CD4-positive, alpha-beta T cell treated with Interleukin-15 for 1 hour (primary cell): ENCODE measurements around the gene IGFBP6.
"Not testable (repeated sequence)": the region's sequence is repeated elsewhere in the genome, so short reads cannot be mapped to it uniquely, and the experiment has no call there.

Experiments used
- DNase-seq: peaks from one replicate; pipeline ENCODE4 v3.0.0-alpha.2; 2020

IGFBP6 gene

DNA sequence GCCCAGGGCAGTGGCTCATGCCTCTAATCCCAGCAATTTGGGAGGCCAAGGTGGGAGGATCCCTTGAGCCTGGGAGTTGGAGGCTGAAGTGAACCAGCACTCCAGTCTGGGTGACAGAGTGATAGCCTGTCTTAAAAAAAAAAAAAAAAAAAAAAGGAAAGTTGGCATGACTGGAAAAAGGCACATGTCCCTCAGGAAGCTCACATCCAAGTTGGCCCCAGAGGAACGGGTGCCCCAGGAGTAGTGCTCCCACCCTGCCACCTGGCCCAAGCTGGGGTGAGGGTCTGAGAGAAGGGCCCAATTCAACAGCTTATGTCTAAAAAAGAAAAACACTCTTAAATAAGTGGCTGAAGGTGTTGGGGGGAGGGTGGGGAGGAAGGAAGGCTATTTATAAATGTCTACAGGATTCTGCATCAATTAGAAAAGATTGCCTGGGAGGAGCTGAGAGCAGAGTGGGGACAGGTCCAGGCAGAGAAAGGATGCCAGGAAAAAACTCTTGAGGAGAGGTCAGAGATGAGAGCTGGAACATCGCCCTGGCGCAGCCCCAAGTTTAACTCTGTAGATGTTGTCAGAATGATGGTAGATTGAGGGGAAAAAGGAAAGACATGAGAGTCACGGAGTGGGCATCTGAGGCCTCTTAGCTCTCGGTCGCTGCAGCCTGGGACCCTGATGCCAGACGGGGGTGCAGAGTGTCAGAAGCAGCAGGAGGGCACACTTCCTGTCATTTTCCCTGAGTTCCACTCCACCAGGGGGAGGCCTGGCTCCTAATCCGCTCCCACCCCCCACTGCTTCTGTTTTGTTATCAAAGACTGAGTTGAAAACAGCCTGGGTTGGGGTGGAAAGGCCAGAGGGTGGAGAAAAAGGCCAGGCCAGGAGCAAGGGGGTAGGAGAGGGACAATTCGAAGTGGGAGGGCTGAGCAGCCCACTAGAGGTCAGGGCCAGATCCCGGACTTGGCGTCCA lies 25.6 kb upstream of the IGFBP6 start:
- no peak for DNase-seq

DNA sequence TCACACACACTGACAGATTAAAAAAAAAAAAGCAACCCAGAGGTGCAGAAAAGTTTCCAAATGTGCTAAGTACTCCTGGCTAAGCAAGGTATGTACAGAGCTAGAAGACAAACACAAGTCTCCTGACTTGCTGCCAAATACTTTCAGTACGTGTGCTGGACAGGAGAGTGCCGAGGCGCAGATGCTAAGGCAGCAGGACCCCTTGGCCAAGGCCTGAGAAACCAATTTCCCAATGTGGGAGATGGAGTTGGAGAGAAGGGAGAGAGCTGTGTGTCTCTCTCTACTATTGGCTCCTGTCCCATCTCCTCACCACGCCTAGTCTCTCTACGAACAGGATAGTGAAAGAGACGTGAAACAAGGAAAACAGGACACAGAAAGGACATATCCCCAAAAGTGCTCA lies 23.6 kb upstream of the IGFBP6 start:
- DNase-seq: no peak

DNA sequence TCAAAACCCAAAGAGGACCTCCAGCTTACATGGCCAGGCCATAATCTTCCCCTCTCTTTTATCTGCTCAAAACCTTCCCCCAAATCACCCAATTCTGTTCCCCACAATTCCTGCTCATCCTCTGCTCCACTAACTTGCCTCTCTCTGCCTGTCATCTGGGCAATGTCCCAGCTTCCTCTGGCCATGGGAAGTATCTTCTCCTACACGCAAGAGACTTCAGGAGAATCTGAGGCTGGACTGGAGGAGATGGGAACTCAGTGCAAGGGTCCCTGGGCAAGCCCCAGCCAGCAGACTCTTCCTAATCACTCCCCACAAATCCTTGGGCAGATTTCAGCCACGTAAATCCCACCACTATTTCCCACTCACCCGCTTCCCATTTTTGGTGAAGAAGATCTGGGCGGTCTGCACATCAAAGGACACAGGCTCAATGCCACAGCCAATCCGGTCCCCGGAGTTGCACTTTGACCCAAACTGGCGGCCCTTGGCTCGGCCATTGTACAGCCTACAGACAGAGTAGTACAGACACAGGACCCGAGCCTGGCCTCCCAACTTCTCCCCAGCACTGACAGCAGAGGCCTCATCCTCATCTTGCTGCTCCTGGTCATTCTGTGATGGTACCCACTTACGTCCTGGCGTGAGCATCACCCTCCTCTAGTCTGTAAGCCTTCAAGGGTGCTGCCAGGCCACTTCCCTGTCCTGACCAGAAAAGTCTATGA lies 23.0 kb upstream of the IGFBP6 start:
- DNase-seq: no peak

- DNase-seq: no peak
Observed at GRCh38 chr12:53074999-53075370, 22.5 kb upstream of the IGFBP6 start.

GRCh38 chr12:53076461-53076860 lies 21.0 kb upstream of the IGFBP6 start:
- DNase-seq: no peak

DNA sequence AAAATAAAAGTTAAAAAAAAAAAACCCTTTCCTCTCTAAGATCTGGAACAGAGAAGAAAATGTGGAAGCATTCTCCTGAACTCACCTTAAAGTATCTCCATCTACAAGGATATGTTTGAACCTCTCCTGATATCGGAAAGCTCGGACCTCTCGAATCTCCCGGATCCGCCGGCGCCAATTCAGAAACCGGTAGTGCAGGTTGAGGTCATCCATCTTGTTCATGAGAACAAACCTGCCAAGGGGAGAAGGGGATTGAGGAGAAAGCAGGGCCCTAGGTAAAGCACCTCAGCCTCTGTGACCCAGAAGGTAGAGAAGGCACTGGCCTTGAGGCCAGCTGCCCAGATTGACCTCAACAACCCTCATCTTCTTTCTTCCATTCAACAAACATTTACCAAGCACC lies 20.4 kb upstream of the IGFBP6 start:
- DNase-seq: no peak

GRCh38 chr12:53078425-53079225 lies 18.8 kb upstream of the IGFBP6 start:
- peak; percentile 35 for DNase-seq

GRCh38 chr12:53079226-53080117 lies 18.0 kb upstream of the IGFBP6 start, which contains the start of gene SPRYD3:
TSS of gene SPRYD3 (minus strand) at chr12:53079390. CDS start at chr12:53079333, 57 bp downstream.
- DNase-seq: peak; percentile 96

- no peak for DNase-seq
Observed at GRCh38 chr12:53082637-53083175, 14.8 kb upstream of the IGFBP6 start.

GRCh38 chr12:53086361-53086760 lies 11.1 kb upstream of the IGFBP6 start:
- DNase-seq: no peak

DNA sequence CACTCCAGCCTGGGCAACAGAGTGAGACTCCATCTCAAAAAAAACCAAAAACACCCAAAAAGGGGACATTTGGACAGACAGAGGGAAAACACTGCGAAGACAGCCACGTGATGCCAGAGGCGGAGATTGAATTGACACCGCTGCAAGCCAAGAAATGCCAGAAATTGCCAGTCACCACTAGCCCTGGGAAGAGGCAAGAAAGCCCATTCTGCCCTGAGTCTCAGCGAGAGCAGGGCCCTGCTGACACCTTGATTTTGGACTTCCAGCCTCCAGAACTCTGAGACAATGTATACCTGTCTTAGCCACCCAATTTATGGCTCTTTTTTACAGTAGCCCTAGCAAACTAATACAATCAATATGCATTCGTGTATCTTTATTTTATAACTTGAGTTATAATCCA lies 7.4 kb upstream of the IGFBP6 start:
- DNase-seq: no peak

- DNase-seq: no peak
Observed at GRCh38 chr12:53090554-53090953, 6.9 kb upstream of the IGFBP6 start.

- no peak for DNase-seq
Observed at GRCh38 chr12:53091756-53092155, 5.7 kb upstream of the IGFBP6 start.

DNA sequence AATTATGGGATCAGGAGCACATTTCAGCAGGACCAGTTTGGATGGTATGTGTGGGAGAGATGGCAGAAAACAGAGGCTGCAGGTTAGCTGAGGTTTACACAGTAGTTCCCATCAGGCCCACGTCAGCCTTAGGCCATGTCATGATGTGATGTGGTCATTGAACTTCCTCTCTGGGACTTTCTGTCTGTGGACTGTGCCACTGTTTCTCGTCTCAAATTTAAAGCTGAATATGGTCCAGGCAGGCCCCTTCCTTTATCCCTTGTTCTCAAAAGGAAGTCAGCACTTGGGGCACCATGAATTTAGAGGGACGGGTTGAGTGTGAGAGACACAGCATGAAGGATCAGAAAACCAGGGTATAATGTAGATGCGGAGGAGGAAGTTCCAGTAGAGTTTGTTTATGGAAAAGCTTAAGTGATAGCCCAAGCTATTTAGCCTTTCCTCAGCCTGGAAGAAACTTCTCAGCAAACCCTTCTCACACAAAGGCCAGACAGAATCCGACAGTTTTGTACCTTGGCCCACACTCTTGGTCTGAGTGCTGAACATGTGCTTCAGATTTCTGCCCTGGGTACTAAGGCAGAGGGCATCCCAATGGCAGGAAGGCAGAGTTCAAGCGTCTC lies 3.6 kb upstream of the IGFBP6 start:
- DNase-seq: peak; percentile 29

GRCh38 chr12:53094394-53094787 lies 3.1 kb upstream of the IGFBP6 start:
- no peak for DNase-seq

DNA sequence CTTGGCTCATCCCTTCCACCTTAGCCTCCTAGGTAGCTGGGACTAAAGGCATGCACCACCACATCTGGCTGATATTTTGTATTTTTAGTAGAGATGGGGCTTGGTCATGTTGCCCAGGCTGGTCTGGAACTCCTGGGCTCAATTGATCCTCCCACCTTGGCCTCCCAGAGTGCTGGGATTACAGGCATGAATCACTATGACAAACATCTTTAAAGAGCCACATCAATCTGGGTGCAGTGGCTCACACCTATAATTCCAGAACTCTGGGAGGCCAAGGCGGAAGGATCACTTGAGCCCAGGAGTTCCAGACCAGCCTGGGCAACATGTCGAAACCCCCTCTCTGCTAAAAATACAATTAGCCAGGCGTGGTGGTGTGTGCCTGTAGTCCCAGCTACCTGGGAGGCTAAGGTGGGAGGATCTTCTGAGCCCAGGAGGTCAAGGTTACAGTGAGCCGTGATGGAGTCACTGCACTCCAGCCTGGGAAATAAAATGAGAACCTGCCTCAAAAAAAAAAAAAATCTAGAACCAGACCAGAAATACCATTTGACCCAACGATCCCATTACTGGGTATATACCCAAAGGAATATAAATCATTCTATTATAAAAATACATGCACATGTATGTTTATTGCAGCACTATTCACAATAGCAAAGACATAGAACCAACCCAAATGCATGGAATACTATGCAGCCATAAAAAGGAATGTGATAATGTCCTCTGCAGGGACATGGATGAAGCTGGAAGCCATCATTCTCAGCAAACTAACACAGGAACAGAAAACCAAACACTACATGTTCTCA lies 2.5 kb upstream of the IGFBP6 start:
- DNase-seq: not testable (repeated sequence)

DNA sequence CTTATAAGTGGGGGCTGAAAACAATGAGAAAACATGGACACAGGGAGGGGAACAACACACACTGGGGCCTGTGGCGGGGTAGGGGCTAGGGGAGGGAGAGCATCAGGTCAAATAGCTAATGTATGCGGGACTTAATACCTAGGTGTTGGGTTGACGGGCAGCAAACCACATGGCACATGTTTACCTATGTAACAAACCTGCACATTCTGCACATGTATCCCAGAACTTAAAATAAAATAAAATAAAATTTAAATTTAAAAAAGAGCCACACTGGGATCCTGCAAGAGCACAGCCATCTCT lies 1.9 kb upstream of the IGFBP6 start:
- not testable (repeated sequence) for DNase-seq

DNA sequence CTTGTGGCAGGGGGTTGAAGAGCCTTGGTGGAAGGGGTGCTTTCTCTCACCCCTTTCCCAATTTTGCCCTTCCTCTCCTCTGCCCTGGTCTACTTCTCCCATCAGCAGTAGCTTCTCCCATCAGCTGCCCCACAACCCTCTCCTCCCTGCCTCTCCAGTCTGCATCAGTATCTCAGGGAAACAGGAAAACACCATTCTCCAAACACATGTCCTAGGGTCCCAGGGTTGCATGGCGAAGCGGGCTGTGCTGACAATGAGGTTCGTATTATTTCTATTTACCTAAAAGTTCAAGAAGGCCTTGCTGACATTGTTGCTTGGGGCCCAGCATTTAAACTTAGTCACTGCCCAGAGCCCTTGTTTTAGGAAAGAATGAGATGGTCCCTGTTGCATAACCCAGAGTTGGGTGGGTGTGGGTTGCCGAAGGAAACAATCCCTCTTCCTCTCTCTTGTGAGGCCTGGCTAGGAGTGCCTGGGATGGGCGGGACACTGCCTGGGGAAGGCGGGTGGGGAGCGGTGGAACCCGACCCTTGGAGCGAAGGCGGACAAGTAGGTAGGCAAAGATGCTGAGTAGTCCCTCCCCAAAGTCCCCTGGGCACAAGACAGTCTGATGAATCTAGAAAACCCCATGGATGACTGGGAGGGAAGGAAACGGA lies 1.3 kb upstream of the IGFBP6 start:
- DNase-seq: no peak

GRCh38 chr12:53096759-53097158 lies 708 bp upstream of the IGFBP6 start:
- DNase-seq: no peak

GRCh38 chr12:53097207-53097563 lies 282 bp upstream of the IGFBP6 start:
- no peak for DNase-seq
